ENCODE data around the gene GATM.
A peak's percentile ranks its signal among the peaks of the same experiment; 100 is the strongest.

Gene GATM

DNA sequence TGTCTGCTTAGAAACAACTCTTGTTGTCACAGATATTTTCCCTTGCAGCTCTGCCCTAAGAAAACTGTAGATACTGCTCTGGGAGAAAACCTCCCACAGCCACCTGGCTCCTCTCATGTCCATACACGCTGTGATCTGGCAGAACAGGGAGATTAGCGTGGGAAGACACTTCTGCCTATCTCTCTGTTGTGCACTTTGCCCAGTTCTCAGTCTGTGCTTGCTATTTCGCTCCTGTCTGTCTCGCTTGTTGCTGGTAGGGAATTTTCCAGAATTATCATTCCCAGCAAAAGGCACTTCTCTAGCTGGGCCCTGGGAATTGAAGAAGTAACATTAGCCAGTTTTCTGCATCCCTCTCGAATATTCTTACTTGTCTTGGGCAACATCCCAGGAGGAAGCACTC lies 8.1 kb upstream of the GATM start:
- Histone ChIP-seq H3K9ac (ENCODE audit: low read depth, low read length) (no peak overlapping the region), H3K9me3 (ENCODE audit: insufficient read depth, low read depth, low read length) (no peaks in the 10 kb centered on the region), H3K27me3 (ENCODE audit: insufficient read depth, low read length) (peaks cover 40% of the 10 kb centered on the region), H3K27ac (ENCODE audit: low read length) (no peak overlapping the region), H3K4me3 (ENCODE audit: low read length) (no peak overlapping the region), H3K4me1 (ENCODE audit: insufficient read depth, low read length) (no peaks in the 10 kb centered on the region), H3K36me3 (ENCODE audit: insufficient read depth, low read depth, low read length) (no peaks in the 10 kb centered on the region)

DNA sequence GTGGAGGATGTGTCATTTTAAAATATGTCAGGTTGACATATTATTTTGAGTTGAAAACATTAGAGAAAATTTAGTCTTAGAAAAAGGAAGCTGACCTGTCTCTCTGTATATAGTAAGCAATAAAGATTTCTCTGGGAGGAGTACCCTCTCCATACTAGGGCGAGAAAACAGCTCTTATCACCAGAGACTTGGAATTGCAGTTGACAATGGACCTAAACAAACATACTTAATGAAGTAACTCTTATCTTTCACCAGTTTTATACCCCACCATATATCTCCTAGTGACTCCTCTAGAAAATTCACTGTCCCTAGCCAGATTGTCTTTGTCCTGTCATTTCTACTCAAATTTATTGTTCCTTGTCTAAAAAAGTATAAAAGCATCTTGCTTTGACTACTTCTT lies 7.2 kb upstream of the GATM start:
- Histone ChIP-seq H3K27ac (ENCODE audit: low read length) (no peak overlapping the region), H3K4me1 (ENCODE audit: insufficient read depth, low read length) (no peaks in the 10 kb centered on the region)

DNA sequence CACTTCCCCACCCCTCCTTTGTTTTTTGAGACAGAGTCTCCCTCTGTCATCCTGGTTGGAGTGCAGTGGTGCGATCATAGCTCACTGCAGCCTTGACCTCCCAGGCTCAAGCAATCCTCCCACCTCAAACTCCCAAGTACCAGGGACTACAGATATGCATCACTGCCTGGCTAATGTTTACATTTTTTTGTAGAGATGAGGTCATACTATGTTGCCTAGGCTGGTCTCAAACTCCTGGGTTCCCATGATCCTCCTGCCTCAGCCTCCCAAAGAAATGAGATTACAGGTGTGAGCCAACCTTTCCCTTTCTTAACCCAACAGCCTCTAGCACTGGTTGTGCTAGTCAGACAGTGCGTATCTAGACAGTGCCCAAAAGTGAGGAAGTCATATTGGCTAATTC lies 6.4 kb upstream of the GATM start:
- H3K36me3 ChIP-seq (ENCODE audit: insufficient read depth, low read depth, low read length), result no peaks in the 10 kb centered on the region
- H3K9me3 ChIP-seq (ENCODE audit: insufficient read depth, low read depth, low read length), result no peaks in the 10 kb centered on the region
- H3K27me3 ChIP-seq (ENCODE audit: insufficient read depth, low read length), result peaks cover 50% of the 10 kb centered on the region
- no peak overlapping the region for H3K27ac ChIP-seq (ENCODE audit: low read length)
- no peaks in the 10 kb centered on the region for H3K4me1 ChIP-seq (ENCODE audit: insufficient read depth, low read length)
- H3K9ac ChIP-seq (ENCODE audit: low read depth, low read length), result no peak overlapping the region
- H3K4me3 ChIP-seq (ENCODE audit: low read length), result no peak overlapping the region

More for the DNA sequence above, 7.2 kb upstream of the GATM start:
- H3K36me3 ChIP-seq (ENCODE audit: insufficient read depth, low read depth, low read length), result no peaks in the 10 kb centered on the region
- H3K27me3 ChIP-seq (ENCODE audit: insufficient read depth, low read length), result peaks cover 44% of the 10 kb centered on the region
- no peak overlapping the region for H3K9ac ChIP-seq (ENCODE audit: low read depth, low read length)
- no peaks in the 10 kb centered on the region for H3K9me3 ChIP-seq (ENCODE audit: insufficient read depth, low read depth, low read length)
- no peak overlapping the region for H3K4me3 ChIP-seq (ENCODE audit: low read length)

DNA sequence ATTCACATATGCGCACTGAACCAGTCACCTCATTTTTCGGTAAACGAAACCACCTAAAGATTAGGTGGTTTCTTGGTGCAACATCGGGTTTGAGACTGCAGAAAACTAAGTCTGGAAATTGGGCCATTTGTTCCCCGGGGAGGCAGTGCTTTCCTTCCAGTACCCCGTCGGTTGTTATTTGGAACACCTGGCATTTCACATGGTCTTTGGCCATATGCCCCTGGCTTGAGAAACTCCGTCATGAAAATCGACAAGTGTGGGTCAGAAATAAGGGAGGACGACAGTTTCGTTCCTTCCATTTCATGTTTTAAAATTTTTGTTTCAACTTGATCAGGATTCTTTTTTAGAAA lies 544 bp upstream of the GATM start:
- Histone ChIP-seq H3K27me3 (ENCODE audit: insufficient read depth, low read length) (peaks cover 63% of the 10 kb centered on the region), H3K36me3 (ENCODE audit: insufficient read depth, low read depth, low read length) (no peaks in the 10 kb centered on the region), H3K4me1 (ENCODE audit: insufficient read depth, low read length) (peaks cover 6% of the 10 kb centered on the region; the same call in 1 of the 2 replicates), H3K9ac (ENCODE audit: low read depth, low read length) (peak overlapping the region; percentile 2; the same call in 1 of the 2 replicates), H3K27ac (ENCODE audit: low read length) (no peak overlapping the region), H3K9me3 (ENCODE audit: insufficient read depth, low read depth, low read length) (no peaks in the 10 kb centered on the region), H3K4me3 (ENCODE audit: low read length) (peak overlapping the region; percentile 94)

DNA sequence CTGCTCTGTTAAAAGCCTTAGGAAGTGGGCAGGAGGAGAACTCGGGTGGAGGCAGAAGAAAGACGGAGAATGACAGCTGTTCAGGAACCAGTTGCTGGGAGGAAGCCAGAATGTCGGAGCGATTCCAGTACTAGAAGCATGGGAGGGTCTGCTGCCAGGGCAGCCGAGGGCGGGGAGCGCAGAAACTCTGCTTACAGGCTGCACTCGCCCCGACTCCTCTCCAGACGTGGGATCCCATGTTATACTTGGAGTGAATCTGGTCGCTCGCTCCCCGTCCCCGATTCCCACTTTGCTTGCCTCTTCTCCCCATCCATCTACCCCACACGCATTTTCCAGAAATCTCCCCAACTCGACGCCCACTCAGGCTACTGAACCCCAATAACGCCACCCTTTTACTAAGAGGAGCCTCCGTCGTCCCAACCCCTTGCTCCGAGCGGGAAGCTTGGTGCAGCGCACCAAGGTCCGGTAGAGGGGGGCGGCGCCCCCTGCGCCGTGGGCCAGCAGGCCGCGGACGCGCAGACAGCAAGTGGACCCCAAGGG lies 665 bp downstream of the GATM start:
- no peak overlapping the region for H3K27ac ChIP-seq (ENCODE audit: low read length)

DNA sequence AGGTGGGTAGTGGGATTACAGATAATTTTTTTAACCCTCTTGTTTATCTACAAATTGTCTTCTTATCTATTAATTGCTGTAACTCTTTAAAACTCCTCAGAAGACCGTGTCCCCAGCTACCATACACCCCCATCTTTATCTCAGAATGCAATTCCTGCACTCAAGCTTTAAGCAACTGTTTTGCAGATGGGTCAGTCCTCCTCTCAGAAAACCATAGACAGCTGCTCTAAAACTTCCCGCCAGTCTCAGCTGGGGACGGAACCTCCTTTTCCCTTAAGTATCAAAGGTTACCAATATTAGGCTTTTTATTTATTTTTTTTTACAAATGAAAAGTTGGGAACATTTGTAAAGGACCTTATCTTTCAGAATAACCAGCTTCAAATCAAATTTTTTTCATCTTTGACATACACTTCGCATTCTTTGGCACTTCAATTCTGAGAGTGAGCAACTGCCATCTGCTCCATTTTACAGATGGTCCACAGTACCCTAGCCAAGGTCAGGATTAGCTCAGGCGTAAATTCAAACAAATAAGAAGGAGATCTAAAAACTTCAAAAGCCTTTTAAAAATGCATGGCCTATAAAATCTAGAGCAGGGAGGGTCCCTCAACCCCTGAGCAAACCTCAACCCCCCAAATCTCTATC lies 1.3 kb downstream of the GATM start:
- H3K36me3 ChIP-seq (ENCODE audit: insufficient read depth, low read depth, low read length), result no peaks in the 10 kb centered on the region
- peaks cover 61% of the 10 kb centered on the region for H3K27me3 ChIP-seq (ENCODE audit: insufficient read depth, low read length)

More for the DNA sequence above, 665 bp downstream of the GATM start:
- Histone ChIP-seq H3K27me3 (ENCODE audit: insufficient read depth, low read length) (peaks cover 63% of the 10 kb centered on the region), H3K9me3 (ENCODE audit: insufficient read depth, low read depth, low read length) (no peaks in the 10 kb centered on the region), H3K4me1 (ENCODE audit: insufficient read depth, low read length) (peaks cover 8% of the 10 kb centered on the region; the same call in 1 of the 2 replicates), H3K9ac (ENCODE audit: low read depth, low read length) (peak overlapping the region; percentile 84; the same call in 1 of the 2 replicates), H3K4me3 (ENCODE audit: low read length) (peak overlapping the region; percentile 94), H3K36me3 (ENCODE audit: insufficient read depth, low read depth, low read length) (no peaks in the 10 kb centered on the region)

DNA sequence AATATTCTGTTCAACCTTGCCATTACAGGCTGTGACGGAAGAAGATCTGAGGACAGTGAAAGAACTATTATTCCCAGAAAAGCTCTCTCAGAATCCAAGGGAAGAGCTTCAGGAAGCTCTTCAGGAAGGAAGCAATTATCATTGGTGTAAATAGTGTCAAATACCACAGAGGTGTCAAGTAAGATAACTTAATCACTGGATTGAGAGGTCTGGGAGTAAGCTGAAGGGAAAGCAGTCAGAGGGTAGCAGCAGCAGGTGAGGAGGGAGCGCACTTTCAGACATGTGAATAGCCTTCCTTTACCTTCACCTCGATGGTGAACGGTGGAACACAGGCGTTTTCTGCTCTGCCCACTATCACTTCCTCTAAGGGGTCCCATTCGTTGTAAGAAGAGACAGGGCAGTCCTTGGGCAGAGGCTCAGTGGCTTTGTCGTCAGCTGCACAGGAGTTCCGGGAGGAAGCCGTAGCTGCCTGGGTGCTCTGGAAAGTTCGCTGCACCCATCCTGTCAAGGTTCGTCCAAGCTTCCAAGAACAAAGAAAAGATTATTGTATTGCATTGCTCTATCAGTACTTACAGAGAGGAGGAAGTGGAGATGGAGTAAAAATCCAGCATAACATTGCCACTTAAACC lies 1.9 kb downstream of the GATM start:
- no peak overlapping the region for H3K9ac ChIP-seq (ENCODE audit: low read depth, low read length)
- no peak overlapping the region for H3K27ac ChIP-seq (ENCODE audit: low read length)
- H3K36me3 ChIP-seq (ENCODE audit: insufficient read depth, low read depth, low read length), result no peaks in the 10 kb centered on the region
- peaks cover 20% of the 10 kb centered on the region for H3K4me1 ChIP-seq (ENCODE audit: insufficient read depth, low read length)
- H3K27me3 ChIP-seq (ENCODE audit: insufficient read depth, low read length), result peaks cover 54% of the 10 kb centered on the region
- H3K4me3 ChIP-seq (ENCODE audit: low read length), result no peak overlapping the region
- no peaks in the 10 kb centered on the region for H3K9me3 ChIP-seq (ENCODE audit: insufficient read depth, low read depth, low read length)

More for the DNA sequence above, 1.3 kb downstream of the GATM start:
- H3K4me3 ChIP-seq (ENCODE audit: low read length), result peak overlapping the region; percentile 94
- H3K9me3 ChIP-seq (ENCODE audit: insufficient read depth, low read depth, low read length), result no peaks in the 10 kb centered on the region
- H3K9ac ChIP-seq (ENCODE audit: low read depth, low read length), result peak overlapping the region; percentile 84; the same call in 1 of the 2 replicates
- H3K27ac ChIP-seq (ENCODE audit: low read length), result no peak overlapping the region
- peaks cover 13% of the 10 kb centered on the region for H3K4me1 ChIP-seq (ENCODE audit: insufficient read depth, low read length)

DNA sequence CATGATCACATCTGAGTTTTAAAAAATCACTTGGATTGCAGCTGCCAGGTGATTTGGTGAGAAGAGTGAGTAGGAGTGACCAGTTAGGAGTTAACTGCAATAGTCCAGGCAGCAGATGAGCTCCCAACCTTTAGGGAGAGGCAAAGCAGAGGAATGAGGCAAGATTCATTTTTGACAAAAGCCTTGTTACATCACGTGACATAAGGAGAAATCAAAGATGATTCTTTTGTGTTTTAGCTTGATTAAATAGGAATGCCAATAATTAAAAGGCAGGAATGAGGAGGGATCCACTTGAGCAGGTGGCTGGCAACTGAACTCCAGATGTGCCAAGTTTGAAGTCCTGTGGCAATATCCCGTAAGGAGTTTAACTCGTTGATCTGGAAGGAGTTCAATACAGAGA lies 2.5 kb downstream of the GATM start:
- H3K27ac ChIP-seq (ENCODE audit: low read length), result no peak overlapping the region
- H3K9me3 ChIP-seq (ENCODE audit: insufficient read depth, low read depth, low read length), result no peaks in the 10 kb centered on the region
- no peak overlapping the region for H3K9ac ChIP-seq (ENCODE audit: low read depth, low read length)
- H3K27me3 ChIP-seq (ENCODE audit: insufficient read depth, low read length), result peaks cover 51% of the 10 kb centered on the region
- H3K4me1 ChIP-seq (ENCODE audit: insufficient read depth, low read length), result peaks cover 20% of the 10 kb centered on the region
- no peak overlapping the region for H3K4me3 ChIP-seq (ENCODE audit: low read length)
- H3K36me3 ChIP-seq (ENCODE audit: insufficient read depth, low read depth, low read length), result no peaks in the 10 kb centered on the region

DNA sequence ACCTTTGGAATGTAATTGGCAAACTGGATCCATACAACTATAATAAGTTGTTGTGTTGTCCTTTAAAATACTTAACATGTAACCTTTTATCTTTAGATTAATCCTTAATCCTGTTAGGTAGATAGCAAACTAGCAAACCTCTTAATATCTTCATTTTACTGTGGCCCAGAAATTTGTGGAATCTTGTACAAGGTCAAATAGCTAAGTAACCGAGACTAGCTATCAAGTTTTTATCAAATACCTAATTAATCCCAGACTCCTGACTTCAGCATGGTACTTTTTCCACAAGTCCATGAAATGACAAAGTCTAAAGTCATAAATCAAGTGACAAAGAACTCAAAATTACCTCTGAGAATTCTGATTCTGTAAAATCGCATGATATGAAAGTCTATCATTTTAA lies 4.4 kb downstream of the GATM start:
- Histone ChIP-seq H3K27ac (ENCODE audit: low read length) (no peak overlapping the region), H3K4me1 (ENCODE audit: insufficient read depth, low read length) (peaks cover 20% of the 10 kb centered on the region), H3K9ac (ENCODE audit: low read depth, low read length) (no peak overlapping the region), H3K4me3 (ENCODE audit: low read length) (no peak overlapping the region), H3K9me3 (ENCODE audit: insufficient read depth, low read depth, low read length) (no peaks in the 10 kb centered on the region), H3K36me3 (ENCODE audit: insufficient read depth, low read depth, low read length) (no peaks in the 10 kb centered on the region), H3K27me3 (ENCODE audit: insufficient read depth, low read length) (peaks cover 35% of the 10 kb centered on the region)

DNA sequence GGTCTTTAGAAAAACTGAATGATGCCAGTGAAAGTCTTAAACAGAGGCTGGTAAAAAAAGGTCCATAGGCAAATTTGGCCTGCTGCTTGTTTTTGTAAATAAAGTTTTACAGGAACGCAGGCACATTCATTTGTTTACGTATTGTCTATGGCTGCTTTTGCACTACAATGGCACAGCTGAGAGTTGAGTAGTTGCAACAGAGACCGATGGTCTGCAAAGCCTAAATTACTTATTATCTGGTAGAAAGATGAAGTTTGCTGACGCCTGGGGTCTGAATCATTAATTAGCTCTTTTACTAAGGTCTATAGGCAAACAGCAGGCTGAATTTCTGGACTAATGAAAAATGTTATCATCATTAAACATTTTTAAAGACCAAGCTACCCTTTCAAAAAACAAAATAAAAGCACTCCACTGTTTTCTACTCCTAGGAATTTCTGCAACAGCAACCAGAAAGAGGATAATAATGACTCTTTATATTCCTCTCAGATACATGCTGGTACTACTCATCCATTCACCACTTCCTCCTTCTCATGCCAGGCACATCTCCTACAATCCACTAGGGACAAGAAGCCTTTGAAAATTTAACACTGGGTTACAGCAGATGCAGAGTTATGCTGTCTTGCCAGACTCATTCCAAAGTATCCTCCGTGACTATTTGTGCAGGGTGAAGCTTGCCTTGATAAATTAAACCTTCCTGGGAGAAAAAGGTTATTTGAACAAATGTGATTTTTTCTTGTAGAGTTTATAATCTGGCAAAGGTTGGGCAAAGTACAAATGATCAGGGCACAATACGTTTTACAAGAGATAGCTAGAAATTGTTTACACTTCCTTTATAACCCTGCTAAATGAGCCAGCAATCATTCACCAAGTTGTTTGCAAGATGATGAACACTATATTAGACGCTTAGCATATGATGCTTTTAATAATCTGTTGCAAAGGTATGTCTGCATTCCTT lies 6.0 kb downstream of the GATM start:
- no peaks in the 10 kb centered on the region for H3K9me3 ChIP-seq (ENCODE audit: insufficient read depth, low read depth, low read length)
- H3K27ac ChIP-seq (ENCODE audit: low read length), result no peak overlapping the region
- H3K36me3 ChIP-seq (ENCODE audit: insufficient read depth, low read depth, low read length), result no peaks in the 10 kb centered on the region
- peaks cover 19% of the 10 kb centered on the region for H3K27me3 ChIP-seq (ENCODE audit: insufficient read depth, low read length)
- H3K4me3 ChIP-seq (ENCODE audit: low read length), result peak overlapping the region; percentile 10; the same call in 1 of the 2 replicates
- H3K9ac ChIP-seq (ENCODE audit: low read depth, low read length), result no peak overlapping the region
- H3K4me1 ChIP-seq (ENCODE audit: insufficient read depth, low read length), result peaks cover 18% of the 10 kb centered on the region

DNA sequence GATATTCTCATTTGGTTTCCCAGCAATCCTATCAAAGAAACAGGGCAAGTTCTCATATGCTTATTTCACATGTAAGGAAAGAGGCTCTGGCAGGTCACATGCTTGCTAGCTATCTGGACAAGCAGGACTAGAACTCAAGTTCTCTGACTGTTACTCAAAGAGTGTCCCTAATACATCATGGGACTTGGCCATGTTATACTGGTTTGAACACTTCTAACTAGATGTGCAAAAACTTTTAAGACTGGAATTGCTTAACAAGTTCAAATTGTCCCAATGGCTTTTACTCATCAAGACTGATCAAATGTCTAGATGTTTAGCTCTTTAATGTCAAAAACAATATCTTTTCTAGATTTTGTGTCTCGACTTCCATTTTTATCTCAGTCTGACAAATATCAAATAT lies 6.8 kb downstream of the GATM start:
- Histone ChIP-seq H3K36me3 (ENCODE audit: insufficient read depth, low read depth, low read length) (no peaks in the 10 kb centered on the region), H3K27me3 (ENCODE audit: insufficient read depth, low read length) (peaks cover 11% of the 10 kb centered on the region), H3K4me1 (ENCODE audit: insufficient read depth, low read length) (peaks cover 13% of the 10 kb centered on the region), H3K27ac (ENCODE audit: low read length) (no peak overlapping the region), H3K9ac (ENCODE audit: low read depth, low read length) (no peak overlapping the region), H3K4me3 (ENCODE audit: low read length) (peak overlapping the region; percentile 10; the same call in 1 of the 2 replicates), H3K9me3 (ENCODE audit: insufficient read depth, low read depth, low read length) (no peaks in the 10 kb centered on the region)

All from iPS-20b (cell line).